Transverse colon (tissue), 4 donors: ENCODE measurements around the gene TLR4. TPM values are rescaled to one million over a fixed set of nuclear protein-coding genes. Genes with fewer than 3 reads are reported as not detected.
A peak's percentile ranks its signal among the peaks of the same experiment; 100 is the strongest.

ENCODE experiments used
- DNase-seq: peaks from one replicate; pipeline ENCODE4 v3.0.0-alpha.2; 2019
- H3K27ac ChIP-seq, 4 donors: fragments of 200-600 bp; sonication (generic); 2 replicates each; pipeline ENCODE4 v1.5.1; 2016 to 2018; ENCODE audit warnings: inconsistent platforms in 4 of 4
- H3K27me3 ChIP-seq: fragments of 200-600 bp; sonication (generic); 2 replicates; pipeline ENCODE4 v1.5.1; 2017; ENCODE audit warnings: inconsistent platforms
- H3K36me3 ChIP-seq, 4 donors: fragments of 200-600 bp; sonication (generic); 2 replicates each; pipeline ENCODE4 v1.5.1; 2017 to 2019; ENCODE audit warnings: inconsistent platforms in 4 of 4
- H3K4me1 ChIP-seq, 4 donors: fragments of 200-600 bp; sonication (generic); 2 replicates each; pipeline ENCODE4 v1.5.1; 2017 to 2020; ENCODE audit warnings: inconsistent platforms in 4 of 4
- H3K4me3 ChIP-seq, 4 donors: fragments of 200-600 bp; sonication (generic); 1 replicate in 1 of 4; 2 replicates in 3 of 4; pipeline versions ENCODE4 v1.5.1 to v1.6.1; 2017 to 2019; ENCODE audit warnings: inconsistent platforms in 4 of 4
- H3K9me3 ChIP-seq, 2 donors: fragments of 200-600 bp; sonication (generic); 2 replicates each; pipeline ENCODE4 v1.5.1; 2017 to 2019; ENCODE audit warnings: inconsistent platforms in 2 of 2
- EP300 ChIP-seq: sonication (generic); formaldehyde crosslinking; IDR thresholded peaks from one replicate; pipeline ENCODE4 v1.6.1; 2017; ENCODE audit warnings: antibody characterized with exemption, low read depth
- POLR2A ChIP-seq: fragments of 450-650 bp; IDR thresholded peaks from one replicate; pipeline ENCODE4 v1.6.1; 2016; ENCODE audit warnings: antibody characterized with exemption, mild to moderate bottlenecking, moderate library complexity
- POLR2AphosphoS5 ChIP-seq, 3 donors: sonication (generic); formaldehyde crosslinking; IDR thresholded peaks; one replicate each; pipeline ENCODE4 v1.6.1; 2016; ENCODE audit warnings: antibody characterized with exemption in 3 of 3
- WGBS, 2 donors: methylation state at CpG; one replicate each; pipeline ENCODE4 v1.1.5; 2018; ENCODE audit warnings: low coverage in 1 of 2; 5-methylcytosine and 5-hydroxymethylcytosine counted together
- in situ Hi-C, 4 donors: fragments of 200-750 bp; cut with MboI; loops; one replicate each; pipeline versions ENCODE4 v1.15.0 to v1.15.1; 2017; ENCODE audit warnings: low sequenced_read_pairs in 3 of 4, low pct_ligation_motif_present in 1 of 4, low pct_unique_long_range_greater_than_20kb in 1 of 4
- intact Hi-C: fragments of 100-400 bp; cut with DNase I; formaldehyde crosslinking; loops from one replicate; pipeline ENCODE4 v1.15.1; 2023; ENCODE audit warnings: low total_unique reads
- total RNA-seq, 4 donors: library from RNA; depleted of rRNA; stranded (reverse); fragments of >200 nt; gene quantifications; one replicate each; pipeline ENCODE4 v1.1.0, GENCODE V29; 2016
- TF ChIP-seq, protein P1 (sequence below), 5 experiments: fragments of 200-600 bp in 3 of 5; fragments of 450-650 bp in 2 of 5; sonication (generic) in 3 of 5; IDR thresholded peaks; 1 replicate in 2 of 5; 2 replicates in 3 of 5; pipeline ENCODE4 v1.5.1; 2016 to 2017; ENCODE audit warnings: antibody characterized with exemption in 5 of 5, inconsistent platforms in 3 of 5, mild to moderate bottlenecking in 2 of 5, moderate library complexity in 1 of 5

Gene TLR4
- total RNA-seq, 4 donors from 2014 or later: 2.2 to 12.4 (median 6.5) TPM

DNA sequence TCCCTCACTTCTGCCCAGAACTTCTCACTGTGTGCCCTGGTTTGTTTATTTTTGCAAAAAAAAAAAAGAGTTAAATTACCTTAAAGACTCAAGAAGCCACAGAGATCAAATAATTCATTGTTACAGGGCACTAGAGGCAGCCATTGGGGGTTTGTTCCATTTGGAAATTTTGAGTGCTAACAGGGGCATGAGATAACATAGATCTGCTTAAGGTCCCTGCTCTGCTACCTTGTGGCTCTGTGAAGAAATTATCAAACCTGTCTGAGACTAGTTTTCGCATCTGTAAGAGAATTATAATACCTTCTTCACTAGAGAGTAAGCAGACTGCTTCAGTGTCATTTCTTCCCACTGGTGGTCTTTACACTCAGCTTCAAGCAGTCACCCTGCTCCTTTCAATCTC lies 394 bp downstream of the TLR4 start:
- no peak for DNase-seq
- Histone ChIP-seq H3K4me1 (peaks cover 0 to 19% (median 8%) of the 10 kb centered on the region in 4 donors), H3K27me3 (no peaks in the 10 kb centered on the region), H3K9me3 (no peaks in the 10 kb centered on the region), H3K36me3 (no peaks in the 10 kb centered on the region), H3K4me3 (peak overlapping the region in 3 of 4 donors; percentile 25 to 47 (median 28)), H3K27ac (peak overlapping the region; percentile 77 to 85 (median 80))
- WGBS, 2 donors: 36 to 44% methylated on average over 1 of the region's 1 CpG
- TF ChIP-seq POLR2A: no peak
- in situ Hi-C loops (no loop called here), intact Hi-C loops (no loop called here)

DNA sequence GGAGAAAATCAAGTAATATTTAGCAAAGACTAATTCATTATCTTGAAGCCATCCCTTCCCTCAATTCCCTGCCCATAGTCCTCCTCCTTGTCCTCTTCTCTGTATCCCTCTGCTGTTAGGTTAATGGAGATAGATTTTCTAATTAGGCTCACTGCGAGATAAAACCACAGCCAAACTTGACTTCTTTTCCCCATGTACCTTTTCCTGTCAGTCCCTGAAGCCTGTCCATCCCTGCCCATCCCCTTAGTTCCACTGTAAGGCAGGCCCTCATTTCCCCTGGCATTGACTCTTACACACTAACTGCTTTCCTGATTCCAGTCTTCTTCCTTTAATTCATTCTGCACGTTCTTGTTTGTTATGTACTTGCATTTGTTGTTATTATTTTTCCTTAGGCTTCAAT lies 1.2 kb downstream of the TLR4 start:
- H3K9me3 ChIP-seq: no peaks in the 10 kb centered on the region
- peak overlapping the region in 3 of 4 donors; percentile 14 to 47 (median 25) for H3K4me3 ChIP-seq
- no peaks in the 10 kb centered on the region for H3K27me3 ChIP-seq
- WGBS, 2 donors: 36 to 45% methylated on average over 2 of the region's 2 CpGs
- intact Hi-C loops (no loop called here), in situ Hi-C loops (no loop called here)
- TF ChIP-seq, protein P1, sequence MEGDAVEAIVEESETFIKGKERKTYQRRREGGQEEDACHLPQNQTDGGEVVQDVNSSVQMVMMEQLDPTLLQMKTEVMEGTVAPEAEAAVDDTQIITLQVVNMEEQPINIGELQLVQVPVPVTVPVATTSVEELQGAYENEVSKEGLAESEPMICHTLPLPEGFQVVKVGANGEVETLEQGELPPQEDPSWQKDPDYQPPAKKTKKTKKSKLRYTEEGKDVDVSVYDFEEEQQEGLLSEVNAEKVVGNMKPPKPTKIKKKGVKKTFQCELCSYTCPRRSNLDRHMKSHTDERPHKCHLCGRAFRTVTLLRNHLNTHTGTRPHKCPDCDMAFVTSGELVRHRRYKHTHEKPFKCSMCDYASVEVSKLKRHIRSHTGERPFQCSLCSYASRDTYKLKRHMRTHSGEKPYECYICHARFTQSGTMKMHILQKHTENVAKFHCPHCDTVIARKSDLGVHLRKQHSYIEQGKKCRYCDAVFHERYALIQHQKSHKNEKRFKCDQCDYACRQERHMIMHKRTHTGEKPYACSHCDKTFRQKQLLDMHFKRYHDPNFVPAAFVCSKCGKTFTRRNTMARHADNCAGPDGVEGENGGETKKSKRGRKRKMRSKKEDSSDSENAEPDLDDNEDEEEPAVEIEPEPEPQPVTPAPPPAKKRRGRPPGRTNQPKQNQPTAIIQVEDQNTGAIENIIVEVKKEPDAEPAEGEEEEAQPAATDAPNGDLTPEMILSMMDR (IDR thresholded peaks at IDR 0.05): no peak
- no peak for TF ChIP-seq POLR2A
- no peak for TF ChIP-seq EP300
- no peak for TF ChIP-seq POLR2AphosphoS5 (IDR thresholded peaks at IDR 0.05)
- H3K27ac ChIP-seq: peak overlapping the region; percentile 77 to 85 (median 80)
- peaks cover 0 to 19% (median 8%) of the 10 kb centered on the region in 4 donors for H3K4me1 ChIP-seq
- no peaks in the 10 kb centered on the region for H3K36me3 ChIP-seq
- DNase-seq: no peak

DNA sequence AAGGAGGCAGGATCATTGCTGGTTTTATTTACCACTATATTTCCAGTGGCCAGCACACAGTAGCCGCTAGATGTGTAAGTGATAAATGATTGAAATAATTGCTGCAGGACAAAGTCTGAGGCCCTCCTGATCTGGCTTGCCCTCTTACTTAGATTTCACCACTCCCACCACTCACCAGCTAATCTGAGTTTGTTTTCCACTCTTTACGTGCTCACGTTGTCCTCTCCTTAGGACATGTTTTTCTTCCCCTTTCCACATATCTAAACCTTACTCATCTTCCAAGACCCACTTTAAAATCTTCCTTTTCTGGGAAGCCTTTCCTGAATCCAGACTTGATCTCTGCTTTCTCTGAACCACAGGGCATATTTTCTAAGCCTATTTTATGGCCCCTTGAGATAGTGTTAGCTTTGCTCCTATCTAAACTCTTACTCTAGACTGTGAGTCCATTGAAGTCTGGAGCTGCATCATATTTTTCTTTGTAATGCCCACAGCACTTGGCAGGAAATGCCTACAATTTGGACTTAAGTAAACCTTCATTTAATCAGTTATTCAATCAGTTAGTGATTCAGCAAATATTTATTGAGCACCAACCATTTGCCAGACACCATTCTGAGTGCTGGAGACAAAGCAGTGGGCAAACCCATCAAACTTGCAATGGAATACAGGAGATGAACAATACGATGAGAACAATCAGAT lies 2.4 kb downstream of the TLR4 start:
- Histone ChIP-seq H3K4me1 (peaks cover 0 to 26% (median 9%) of the 10 kb centered on the region in 4 donors), H3K4me3 (peak overlapping the region in 2 of 4 donors; percentile 11 to 47), H3K27ac (peak overlapping the region in 3 of 4 donors; percentile 17 to 28 (median 27)), H3K9me3 (no peaks in the 10 kb centered on the region), H3K36me3 (no peaks in the 10 kb centered on the region), H3K27me3 (no peaks in the 10 kb centered on the region)
- in situ Hi-C loops: no loop called here
- TF ChIP-seq EP300: no peak
- TF ChIP-seq, protein P1 (IDR thresholded peaks at IDR 0.05): no peak
- TF ChIP-seq POLR2AphosphoS5 (IDR thresholded peaks at IDR 0.05): no peak
- TF ChIP-seq POLR2A: no peak
- intact Hi-C loops: no loop called here
- no peak for DNase-seq
- WGBS, 2 donors: 16 to 39% methylated on average over 4 of the region's 4 CpGs

DNA sequence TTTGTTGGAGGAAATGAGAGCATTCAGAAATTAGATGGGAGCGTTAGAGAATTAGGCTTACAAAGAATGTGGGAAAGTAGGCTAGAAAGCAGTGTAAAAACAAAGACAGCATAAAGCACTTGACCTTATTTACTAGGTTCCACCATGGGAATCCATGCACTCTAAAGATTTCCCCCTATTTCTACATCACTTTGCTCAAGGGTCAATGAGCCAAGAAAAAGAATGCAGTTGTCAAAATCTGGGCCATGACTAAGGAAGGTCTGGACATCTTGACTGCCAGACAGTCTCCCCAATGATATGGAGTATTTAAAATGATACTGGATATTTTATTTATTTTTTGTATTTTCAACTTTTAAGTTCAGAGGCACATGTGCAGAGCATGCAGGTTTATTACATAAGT lies 3.4 kb downstream of the TLR4 start:
- 85 to 89% methylated on average over 1 of the region's 1 CpG for WGBS, 2 donors
- Histone ChIP-seq H3K4me1 (peaks cover 0 to 26% (median 10%) of the 10 kb centered on the region in 4 donors), H3K27ac (no peak overlapping the region), H3K9me3 (no peaks in the 10 kb centered on the region), H3K27me3 (no peaks in the 10 kb centered on the region), H3K4me3 (peak overlapping the region in 1 of 4 donors; percentile 47), H3K36me3 (no peaks in the 10 kb centered on the region)
- no peak for DNase-seq
- no peak for TF ChIP-seq POLR2AphosphoS5 (IDR thresholded peaks at IDR 0.05)
- intact Hi-C loops (no loop called here), in situ Hi-C loops (no loop called here)

DNA sequence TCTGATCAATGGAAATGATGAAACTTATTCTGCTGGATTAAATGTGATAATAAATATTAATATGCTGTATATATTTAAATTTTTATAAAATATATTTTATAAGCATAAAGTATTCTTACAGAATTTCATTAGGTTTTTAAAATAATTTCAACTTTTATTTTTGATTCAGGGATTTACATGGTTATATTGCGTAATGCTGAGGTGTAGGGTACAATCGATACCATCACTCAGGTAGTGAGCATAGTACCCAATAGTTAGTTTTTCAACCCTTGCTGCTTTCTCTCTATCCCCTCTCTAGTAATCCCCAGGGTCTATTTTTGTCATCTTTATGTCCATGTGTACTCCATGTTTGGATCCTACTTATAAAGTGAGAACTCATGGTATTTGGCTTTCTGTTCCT lies 5.7 kb downstream of the TLR4 start:
- no peak for DNase-seq
- no peaks in the 10 kb centered on the region for H3K36me3 ChIP-seq
- H3K27me3 ChIP-seq: no peaks in the 10 kb centered on the region
- intact Hi-C loops (no loop called here), in situ Hi-C loops (no loop called here)
- no peak overlapping the region for H3K4me3 ChIP-seq
- TF ChIP-seq EP300 (no peak), POLR2A (no peak), POLR2AphosphoS5 (IDR thresholded peaks at IDR 0.05) (no peak)
- TF ChIP-seq, protein P1 (IDR thresholded peaks at IDR 0.05): no peak
- H3K27ac ChIP-seq: no peak overlapping the region
- peaks cover 0 to 13% (median 5%) of the 10 kb centered on the region in 4 donors for H3K4me1 ChIP-seq
- H3K9me3 ChIP-seq: no peaks in the 10 kb centered on the region
- 98% methylated on average over 2 of the region's 2 CpGs for WGBS, 2 donors
